ENCODE measurements around the gene DAB2. TPM values are rescaled to one million over a fixed set of nuclear protein-coding genes. Genes with fewer than 3 reads are reported as not detected.
A peak's percentile ranks its signal among the peaks of the same experiment; 100 is the strongest.

DAB2 gene
- total and polyA plus RNA-seq, 2 donors (not counting 1 experiment from before 2014, with no cell fraction given) = 0.03 to 0.47 TPM

DNA sequence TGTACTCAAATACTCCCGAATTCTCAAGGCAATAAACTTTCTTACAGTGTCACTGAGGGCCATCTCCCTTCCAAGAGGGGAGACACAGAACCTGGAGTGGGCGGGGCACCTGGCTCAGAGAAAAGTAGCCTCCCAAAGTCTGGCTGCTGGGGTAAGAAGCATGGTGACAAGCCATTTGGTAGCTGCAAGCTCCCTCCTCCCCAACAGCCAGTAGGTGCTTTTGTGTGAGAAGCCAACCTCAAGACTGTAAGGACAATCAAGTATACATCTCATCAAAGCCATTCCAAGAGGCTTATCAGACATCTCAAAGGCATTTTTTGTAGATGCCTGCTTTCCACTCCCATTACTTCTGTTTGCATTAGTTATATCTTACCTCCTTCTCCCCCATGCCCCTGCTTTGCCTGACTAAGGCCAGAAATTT lies 1.4 kb downstream of the DAB2 start:
- Histone ChIP-seq H2AFZ (ENCODE audit: insufficient read depth, low read depth, low read length, poor library complexity, severe bottlenecking) (no peak overlapping the region), H3K36me3 (replicated peaks in 1 of 2; ENCODE audit: control extremely low read depth in 1 of 2, control insufficient read depth in 1 of 2, extremely low read depth in 1 of 2, insufficient read depth in 2 of 2, low read length in 1 of 2) (no peaks in the 10 kb centered on the region), H3K27ac (ENCODE audit: low read length in 2 of 2) (no peak overlapping the region), H3K4me1 (ENCODE audit: control insufficient read depth in 2 of 2, insufficient read depth in 2 of 2, low read length in 2 of 2) (peaks cover 13 to 17% of the 10 kb centered on the region in 2 donors), H3K9me3 (ENCODE audit: control extremely low read depth in 1 of 3, control insufficient read depth in 2 of 3, insufficient read depth in 1 of 3, low read length in 2 of 3) (no peaks in the 10 kb centered on the region), H3K4me3 (ENCODE audit: control extremely low read depth in 1 of 5, extremely low read depth in 1 of 5, insufficient read depth in 1 of 5, low read depth in 2 of 5, low read length in 4 of 5) (no peak overlapping the region), H3K4me2 (replicated peaks; ENCODE audit: low read depth, low read length, poor library complexity, severe bottlenecking) (no peak overlapping the region), H4K20me1 (ENCODE audit: control insufficient read depth, insufficient read depth, low read length, poor library complexity, severe bottlenecking) (no peaks in the 10 kb centered on the region), H3K27me3 (replicated peaks in 1 of 4; ENCODE audit: control extremely low read depth in 1 of 4, control insufficient read depth in 3 of 4, insufficient read depth in 4 of 4, low read length in 3 of 4) (peaks cover 0 to 33% (median 21%) of the 10 kb centered on the region in 4 experiments), H3K9ac (ENCODE audit: low read length) (no peak overlapping the region), H3K79me2 (ENCODE audit: control insufficient read depth, insufficient read depth, low read length) (no peaks in the 10 kb centered on the region)
- no peak overlapping the region for H3K27ac Mint-ChIP-seq
- intact Hi-C loops (cut with micrococcal nuclease) = no loop called here
- no peak for DNase-seq
- TF ChIP-seq, protein P1, sequence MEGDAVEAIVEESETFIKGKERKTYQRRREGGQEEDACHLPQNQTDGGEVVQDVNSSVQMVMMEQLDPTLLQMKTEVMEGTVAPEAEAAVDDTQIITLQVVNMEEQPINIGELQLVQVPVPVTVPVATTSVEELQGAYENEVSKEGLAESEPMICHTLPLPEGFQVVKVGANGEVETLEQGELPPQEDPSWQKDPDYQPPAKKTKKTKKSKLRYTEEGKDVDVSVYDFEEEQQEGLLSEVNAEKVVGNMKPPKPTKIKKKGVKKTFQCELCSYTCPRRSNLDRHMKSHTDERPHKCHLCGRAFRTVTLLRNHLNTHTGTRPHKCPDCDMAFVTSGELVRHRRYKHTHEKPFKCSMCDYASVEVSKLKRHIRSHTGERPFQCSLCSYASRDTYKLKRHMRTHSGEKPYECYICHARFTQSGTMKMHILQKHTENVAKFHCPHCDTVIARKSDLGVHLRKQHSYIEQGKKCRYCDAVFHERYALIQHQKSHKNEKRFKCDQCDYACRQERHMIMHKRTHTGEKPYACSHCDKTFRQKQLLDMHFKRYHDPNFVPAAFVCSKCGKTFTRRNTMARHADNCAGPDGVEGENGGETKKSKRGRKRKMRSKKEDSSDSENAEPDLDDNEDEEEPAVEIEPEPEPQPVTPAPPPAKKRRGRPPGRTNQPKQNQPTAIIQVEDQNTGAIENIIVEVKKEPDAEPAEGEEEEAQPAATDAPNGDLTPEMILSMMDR (IDR thresholded peaks at IDR 0.05) = no peak
- peak overlapping the region; percentile 3 for H3K4me3 Mint-ChIP-seq
- ChIA-PET CTCF (no interaction called here), POLR2A (no interaction called here)
- H3K27me3 Mint-ChIP-seq = peaks cover 35% of the 10 kb centered on the region
- 92% methylated on average over 2 of the region's 2 CpGs for WGBS (ENCODE audit: insufficient coverage)
- peaks cover 8% of the 10 kb centered on the region for H3K4me1 Mint-ChIP-seq
- no peak for ATAC-seq (ENCODE audit: low read depth)
- no peaks in the 10 kb centered on the region for H3K9me3 Mint-ChIP-seq (ENCODE audit: insufficient read depth)

DNA sequence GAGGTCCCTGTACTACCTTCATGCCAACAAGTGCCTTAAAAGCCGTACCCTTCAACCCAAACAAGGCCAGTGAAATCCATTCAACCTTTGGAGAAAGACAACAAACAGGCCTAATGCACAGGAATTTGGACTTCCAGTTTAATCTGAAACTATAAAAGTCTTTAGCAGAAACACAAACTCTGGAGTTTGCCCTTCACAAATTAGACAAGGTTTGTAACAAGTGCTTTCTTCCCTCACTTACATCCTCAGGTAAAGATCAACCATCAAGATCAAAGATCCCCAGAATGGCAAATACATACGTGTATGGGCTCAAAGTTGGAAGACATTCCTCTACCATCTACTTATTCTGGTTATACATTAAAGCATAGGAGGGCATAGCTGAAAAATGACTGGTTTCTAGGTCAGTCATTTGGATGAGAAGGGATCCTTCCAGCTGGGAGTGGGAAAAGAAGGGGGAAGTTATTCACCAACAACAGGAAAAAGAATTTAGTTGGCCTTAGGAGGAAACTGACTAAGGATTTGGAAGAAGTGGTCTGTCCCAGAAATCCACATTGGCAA lies 2.0 kb downstream of the DAB2 start:
- Histone ChIP-seq H3K4me2 (replicated peaks; ENCODE audit: low read depth, low read length, poor library complexity, severe bottlenecking) (no peak overlapping the region), H4K20me1 (ENCODE audit: control insufficient read depth, insufficient read depth, low read length, poor library complexity, severe bottlenecking) (no peaks in the 10 kb centered on the region), H3K4me1 (ENCODE audit: control insufficient read depth in 2 of 2, insufficient read depth in 2 of 2, low read length in 2 of 2) (peaks cover 13 to 17% of the 10 kb centered on the region in 2 donors), H3K9me3 (ENCODE audit: control extremely low read depth in 1 of 3, control insufficient read depth in 2 of 3, insufficient read depth in 1 of 3, low read length in 2 of 3) (no peaks in the 10 kb centered on the region), H3K9ac (ENCODE audit: low read length) (no peak overlapping the region), H3K27me3 (replicated peaks in 1 of 4; ENCODE audit: control extremely low read depth in 1 of 4, control insufficient read depth in 3 of 4, insufficient read depth in 4 of 4, low read length in 3 of 4) (peaks cover 0 to 33% (median 21%) of the 10 kb centered on the region in 4 experiments), H3K79me2 (ENCODE audit: control insufficient read depth, insufficient read depth, low read length) (no peaks in the 10 kb centered on the region), H3K27ac (ENCODE audit: low read length in 2 of 2) (no peak overlapping the region), H3K4me3 (ENCODE audit: control extremely low read depth in 1 of 5, extremely low read depth in 1 of 5, insufficient read depth in 1 of 5, low read depth in 2 of 5, low read length in 4 of 5) (no peak overlapping the region), H2AFZ (ENCODE audit: insufficient read depth, low read depth, low read length, poor library complexity, severe bottlenecking) (no peak overlapping the region), H3K36me3 (replicated peaks in 1 of 2; ENCODE audit: control extremely low read depth in 1 of 2, control insufficient read depth in 1 of 2, extremely low read depth in 1 of 2, insufficient read depth in 2 of 2, low read length in 1 of 2) (no peaks in the 10 kb centered on the region)
- intact Hi-C loops (cut with micrococcal nuclease) = no loop called here
- POLR2A ChIA-PET = no interaction called here
- TF ChIP-seq EZH2 (IDR thresholded peaks at IDR 0.05; ENCODE audit: borderline replicate concordance, insufficient read depth, low read depth, low read length, poor library complexity, severe bottlenecking) = no peak
- TF ChIP-seq, protein P1 (IDR thresholded peaks at IDR 0.05) = no peak
- CTCF ChIA-PET = no interaction called here
- no peak overlapping the region for H3K27ac Mint-ChIP-seq
- H3K27me3 Mint-ChIP-seq = peaks cover 33% of the 10 kb centered on the region
- DNase-seq = no peak
- no peaks in the 10 kb centered on the region for H3K9me3 Mint-ChIP-seq (ENCODE audit: insufficient read depth)
- ATAC-seq (ENCODE audit: low read depth) = no peak
- H3K4me1 Mint-ChIP-seq = peaks cover 8% of the 10 kb centered on the region
- WGBS (ENCODE audit: insufficient coverage) = 80% methylated on average over 1 of the region's 2 CpGs
- H3K4me3 Mint-ChIP-seq = no peak overlapping the region
